B cell (primary cell): ENCODE results near the gene MDFIC2.

Experiments used
- CTCF ChIP-seq: fragments of 200-600 bp; IDR thresholded peaks from one replicate; pipeline ENCODE4 v1.8.0; 2022; ENCODE audit warnings: antibody characterized with exemption, mild to moderate bottlenecking
- EZH2 ChIP-seq: IDR thresholded peaks from 2 replicates; pipeline ENCODE4 v1.6.1; 2012; ENCODE audit warnings: borderline replicate concordance, low read depth, mild to moderate bottlenecking, moderate library complexity, low read length; ENCODE audit not compliant: insufficient read depth, poor library complexity, severe bottlenecking

GRCh38 chr3:70179111-70179510, 133.3 kb downstream of the MDFIC2 start:
- TF ChIP-seq CTCF (no peak), EZH2 (no peak)
